Mucosa of descending colon (tissue), 3 donors: Measurements from ENCODE around the gene NKX1-2. TPM values are rescaled to one million over a fixed set of nuclear protein-coding genes. Genes with fewer than 3 reads are reported as not detected.
A peak's percentile ranks its signal among the peaks of the same experiment; 100 is the strongest.

ENCODE experiments used
- ATAC-seq: fragments of 200-7000 bp; cut with Tn5 transposase; one replicate; pipeline ENCODE4 v1.9.1; 2020; ENCODE audit warnings: mild to moderate bottlenecking, moderate library complexity
- DNase-seq, 3 donors: peaks; one replicate each; pipeline ENCODE4 v3.0.0-alpha.2; 2020
- H3K36me3 ChIP-seq: fragments of 200-600 bp; one replicate; pipeline ENCODE4 v1.8.0; 2021; ENCODE audit warnings: low read depth, mild to moderate bottlenecking
- H3K4me1 ChIP-seq: fragments of 200-600 bp; one replicate; pipeline ENCODE4 v1.8.0; 2021; ENCODE audit warnings: low read depth, mild to moderate bottlenecking
- H3K4me3 ChIP-seq: fragments of 200-600 bp; one replicate; pipeline ENCODE4 v1.8.0; 2021; ENCODE audit warnings: mild to moderate bottlenecking
- H3K9me3 ChIP-seq: fragments of 200-600 bp; one replicate; pipeline ENCODE4 v1.8.0; 2021; ENCODE audit warnings: mild to moderate bottlenecking
- intact Hi-C, 2 donors: fragments of 100-400 bp; cut with DNase I in 1 of 2; cut with micrococcal nuclease in 1 of 2; formaldehyde crosslinking; loops; one replicate each; pipeline versions ENCODE4 v1.11.0 to v1.11.1; 2022; cut with DNase I, micrococcal nuclease
- total RNA-seq, 3 donors: library from RNA; stranded (reverse); fragmentation: NEBNext Ultra II Directional in 2 of 3; extraction: Animal tissue kit (Norgen Biotek cat#: 25700) in 2 of 3; gene quantifications; one replicate each; pipeline versions ENCODE4 v1.2.1 to v1.2.4, GENCODE V29; 2021 to 2023
- TF ChIP-seq, protein P1 (sequence below): fragments of 200-600 bp; IDR thresholded peaks from one replicate; pipeline ENCODE4 v1.8.0; 2022; ENCODE audit warnings: antibody characterized with exemption, mild to moderate bottlenecking
- donor health status: DM: no; HTN: no; CAD: no; lungs with moderate emphysema.
- donor health status: DM: no; HTN: no; CAD: no.
- donor health status: DM: no; HTN: yes; CAD: no.

NKX1-2 gene
- total RNA-seq, 3 donors from 2014 or later: not detected

DNA sequence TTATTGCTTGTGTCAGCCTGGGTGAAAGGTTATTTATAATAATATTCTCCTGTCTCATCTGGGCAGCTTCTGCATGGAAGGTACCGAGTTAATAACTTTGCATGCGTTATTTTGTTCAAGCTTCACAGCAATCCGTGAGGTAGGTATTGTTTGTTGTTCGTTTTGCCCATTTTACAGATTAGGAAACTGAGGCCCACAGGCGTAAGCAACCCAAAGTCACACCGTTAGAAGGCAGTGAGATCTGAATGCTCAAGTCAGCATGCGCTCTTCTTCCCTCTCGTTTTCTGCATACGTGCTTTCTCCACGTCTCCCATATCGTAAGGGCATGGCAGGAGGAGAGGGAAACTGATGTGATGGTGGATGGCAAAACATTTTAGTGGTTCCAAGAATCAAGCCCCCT lies 45.9 kb upstream of the NKX1-2 start:
- Histone ChIP-seq H3K9me3 (no peaks in the 10 kb centered on the region), H3K4me1 (no peaks in the 10 kb centered on the region), H3K4me3 (no peak overlapping the region), H3K36me3 (no peaks in the 10 kb centered on the region)
- intact Hi-C loops: no loop called here
- ATAC-seq: no peak
- TF ChIP-seq, protein P1, sequence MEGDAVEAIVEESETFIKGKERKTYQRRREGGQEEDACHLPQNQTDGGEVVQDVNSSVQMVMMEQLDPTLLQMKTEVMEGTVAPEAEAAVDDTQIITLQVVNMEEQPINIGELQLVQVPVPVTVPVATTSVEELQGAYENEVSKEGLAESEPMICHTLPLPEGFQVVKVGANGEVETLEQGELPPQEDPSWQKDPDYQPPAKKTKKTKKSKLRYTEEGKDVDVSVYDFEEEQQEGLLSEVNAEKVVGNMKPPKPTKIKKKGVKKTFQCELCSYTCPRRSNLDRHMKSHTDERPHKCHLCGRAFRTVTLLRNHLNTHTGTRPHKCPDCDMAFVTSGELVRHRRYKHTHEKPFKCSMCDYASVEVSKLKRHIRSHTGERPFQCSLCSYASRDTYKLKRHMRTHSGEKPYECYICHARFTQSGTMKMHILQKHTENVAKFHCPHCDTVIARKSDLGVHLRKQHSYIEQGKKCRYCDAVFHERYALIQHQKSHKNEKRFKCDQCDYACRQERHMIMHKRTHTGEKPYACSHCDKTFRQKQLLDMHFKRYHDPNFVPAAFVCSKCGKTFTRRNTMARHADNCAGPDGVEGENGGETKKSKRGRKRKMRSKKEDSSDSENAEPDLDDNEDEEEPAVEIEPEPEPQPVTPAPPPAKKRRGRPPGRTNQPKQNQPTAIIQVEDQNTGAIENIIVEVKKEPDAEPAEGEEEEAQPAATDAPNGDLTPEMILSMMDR: no peak
- no peak for DNase-seq

DNA sequence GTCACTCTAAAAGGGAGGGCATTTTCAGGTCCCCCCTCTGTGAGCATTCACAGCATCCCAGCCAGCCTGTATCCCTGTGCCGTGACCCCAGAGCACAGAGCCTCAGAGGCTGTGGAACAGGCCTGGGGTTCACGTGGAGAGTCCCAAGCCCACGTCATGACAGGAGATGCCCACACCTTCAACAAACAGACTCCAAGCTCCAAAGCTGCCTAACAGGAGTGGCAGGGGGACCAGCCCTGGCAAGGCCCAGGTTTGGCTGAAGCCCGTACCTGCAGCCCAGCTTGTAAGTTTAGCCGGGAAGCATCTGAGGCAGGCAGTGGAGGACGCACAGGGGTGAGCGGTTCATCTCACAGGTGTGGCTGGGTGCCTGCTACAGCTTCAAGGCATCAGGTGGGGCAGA lies 45.3 kb upstream of the NKX1-2 start:
- no peaks in the 10 kb centered on the region for H3K4me1 ChIP-seq
- ATAC-seq: no peak
- intact Hi-C loops: no loop called here
- H3K4me3 ChIP-seq: no peak overlapping the region
- H3K36me3 ChIP-seq: no peaks in the 10 kb centered on the region
- peak in 1 of 3 donors; percentile 34 for DNase-seq
- H3K9me3 ChIP-seq: no peaks in the 10 kb centered on the region
- TF ChIP-seq, protein P1: no peak

DNA sequence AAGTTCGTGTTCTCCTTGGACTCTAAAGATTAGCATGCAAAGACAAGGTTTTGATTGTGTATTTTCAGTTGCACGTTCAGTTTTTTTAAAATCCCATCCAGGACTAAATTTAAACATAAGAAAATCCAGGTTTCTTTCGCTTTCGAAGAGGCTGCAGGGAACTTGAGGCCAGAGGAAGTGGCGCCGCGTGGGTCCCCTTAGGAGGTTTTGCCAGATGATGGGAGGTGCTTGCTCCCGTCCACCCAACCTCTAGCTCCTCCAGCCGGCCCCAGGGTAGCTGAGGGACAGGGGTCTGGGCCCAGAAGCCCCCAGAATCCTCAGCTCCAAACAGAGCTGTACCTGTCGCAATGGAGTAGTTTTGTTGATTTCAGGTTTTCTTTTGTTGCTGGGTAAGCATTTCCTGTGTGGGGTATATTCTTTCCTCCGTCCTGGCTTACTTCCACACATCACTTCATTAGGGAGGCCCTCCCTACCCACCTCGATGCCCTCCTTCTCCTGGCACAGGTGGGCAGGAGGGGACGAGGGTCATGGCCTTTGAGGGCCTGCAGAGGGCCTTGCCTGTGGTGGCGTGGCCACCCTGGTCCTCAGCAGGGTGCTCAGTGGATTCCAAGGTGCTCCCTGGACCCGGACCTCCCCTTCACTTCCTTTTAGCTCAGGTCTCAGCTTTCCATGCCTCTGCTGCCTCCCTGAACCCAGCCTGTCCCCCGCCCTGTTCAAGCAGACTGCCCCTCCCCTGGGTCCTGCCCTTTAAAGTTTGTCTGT lies 44.4 kb upstream of the NKX1-2 start:
- Histone ChIP-seq H3K4me1 (no peaks in the 10 kb centered on the region), H3K9me3 (no peaks in the 10 kb centered on the region), H3K36me3 (no peaks in the 10 kb centered on the region), H3K4me3 (no peak overlapping the region)
- intact Hi-C loops: no loop called here
- TF ChIP-seq, protein P1: no peak
- ATAC-seq (no peak), DNase-seq (peak in 1 of 3 donors; percentile 48)

DNA sequence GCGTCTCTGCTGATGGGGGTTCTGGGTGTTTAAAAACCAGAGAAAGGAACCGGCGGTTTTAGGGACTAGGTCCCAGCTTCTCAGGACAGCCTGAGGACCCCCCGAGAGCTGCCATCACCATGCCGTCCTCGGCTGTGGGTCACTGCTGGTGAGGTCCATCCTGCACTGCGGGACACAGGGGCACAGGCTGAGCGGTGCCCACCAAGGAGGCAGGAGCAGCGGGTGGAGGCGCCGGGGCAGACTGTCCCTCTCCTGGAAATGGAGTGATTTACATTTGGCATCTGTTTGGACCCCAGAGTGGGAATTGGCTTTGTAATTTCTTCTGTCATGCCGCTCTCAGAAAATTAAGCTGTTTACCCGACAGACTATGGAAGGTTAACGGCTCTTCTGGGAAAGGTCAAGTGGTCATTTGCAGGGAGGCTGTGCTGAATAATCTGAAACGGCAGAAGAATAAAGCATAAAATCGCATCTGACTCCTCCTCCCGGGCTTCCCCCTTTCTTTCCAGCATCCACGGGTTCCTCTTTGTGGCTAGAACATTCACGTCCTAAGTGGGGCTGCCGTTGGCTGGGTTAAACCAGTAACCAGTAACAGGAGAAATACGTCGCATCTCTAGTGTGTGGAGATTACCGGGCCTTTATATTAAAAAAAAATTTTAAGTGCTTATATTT lies 43.5 kb upstream of the NKX1-2 start:
- H3K9me3 ChIP-seq: no peaks in the 10 kb centered on the region
- TF ChIP-seq, protein P1: no peak
- ATAC-seq (no peak), DNase-seq (peak in 2 of 3 donors; percentile 21 to 26)
- H3K4me3 ChIP-seq: no peak overlapping the region
- intact Hi-C loops: no loop called here
- H3K36me3 ChIP-seq: no peaks in the 10 kb centered on the region
- no peaks in the 10 kb centered on the region for H3K4me1 ChIP-seq

DNA sequence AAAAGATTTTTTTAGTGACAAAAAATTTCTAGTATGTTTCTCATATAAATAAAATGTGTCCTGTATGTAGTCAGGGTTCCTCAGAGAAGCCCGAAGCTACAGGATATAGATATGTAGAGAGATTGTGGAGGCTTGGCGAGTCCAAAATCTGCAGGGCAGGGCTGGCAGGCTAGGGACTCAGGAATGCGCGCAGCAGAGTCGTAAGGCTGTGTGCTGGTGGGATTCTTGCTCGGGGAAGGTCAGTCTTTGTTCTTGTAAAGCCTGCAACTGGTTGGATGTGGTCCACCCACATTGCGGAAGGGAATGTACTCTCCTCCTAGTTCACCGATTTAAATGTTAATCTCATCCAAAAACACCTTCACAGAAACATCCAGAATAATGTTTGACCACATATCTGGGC lies 42.4 kb upstream of the NKX1-2 start:
- Histone ChIP-seq H3K4me3 (no peak overlapping the region), H3K36me3 (no peaks in the 10 kb centered on the region), H3K9me3 (no peaks in the 10 kb centered on the region), H3K4me1 (no peaks in the 10 kb centered on the region)
- TF ChIP-seq, protein P1: no peak
- ATAC-seq (no peak), DNase-seq (no peak)
- intact Hi-C loops: no loop called here
